Keratinocyte (primary cell): ENCODE measurements around the gene COPZ1. TPM values are rescaled to one million over a fixed set of nuclear protein-coding genes. Genes with fewer than 3 reads are reported as not detected.
"Not testable (repeated sequence)": the region's sequence is repeated elsewhere in the genome, so short reads cannot be mapped to it uniquely, and the experiment has no call there.

Source experiments
- DNase-seq: peaks from one replicate; pipeline ENCODE4 v3.0.0-alpha.2; 2011; ENCODE audit warnings: low read depth, missing footprints, low spot score
- FAIRE-seq: peaks from 2 replicates; lab custom pipeline; 2011; peaks lifted over from hg19 to GRCh38; lab: Jason Lieb, UNC
- H2AFZ ChIP-seq: 2 replicates; pipeline ENCODE4 v1.6.0; 2012; ENCODE audit warnings: low read length, control low read depth, inconsistent platforms; ENCODE audit not compliant: control insufficient read depth
- H3K27ac ChIP-seq: 2 replicates; pipeline ENCODE4 v1.5.1; 2011; ENCODE audit warnings: low read length; ENCODE audit not compliant: control insufficient read depth, insufficient read depth
- H3K27me3 ChIP-seq: 3 replicates; pipeline ENCODE4 v1.6.0; 2011; ENCODE audit warnings: low read length; ENCODE audit not compliant: control insufficient read depth, insufficient read depth; ENCODE audit errors: extremely low read depth
- H3K36me3 ChIP-seq, 2 experiments: 2 replicates in 1 of 2; 3 replicates in 1 of 2; pipeline ENCODE4 v1.5.1; 2011; ENCODE audit warnings: low read length in 2 of 2, mild to moderate bottlenecking in 1 of 2; ENCODE audit not compliant: control insufficient read depth in 2 of 2, insufficient read depth in 2 of 2; ENCODE audit errors: extremely low read depth in 1 of 2
- H3K4me1 ChIP-seq: 3 replicates; pipeline ENCODE4 v1.5.1; 2011; ENCODE audit warnings: low read length; ENCODE audit not compliant: control insufficient read depth, insufficient read depth; ENCODE audit errors: extremely low read depth
- H3K4me2 ChIP-seq: 3 replicates; pipeline ENCODE4 v1.6.0; 2011; ENCODE audit warnings: low read depth, low read length; ENCODE audit not compliant: control insufficient read depth, insufficient read depth; ENCODE audit errors: extremely low read depth
- H3K4me3 ChIP-seq, 3 experiments: fragments of 200-600 bp in 1 of 3; sonication (generic) in 1 of 3; 2 replicates in 2 of 3; 3 replicates in 1 of 3; pipeline ENCODE4 v1.5.1; 2011 to 2016; ENCODE audit warnings: low read length in 3 of 3, mild to moderate bottlenecking in 3 of 3, control low read depth in 2 of 3, inconsistent platforms in 1 of 3, low read depth in 1 of 3, mixed read lengths in 1 of 3, mixed run types in 1 of 3, moderate library complexity in 1 of 3; ENCODE audit not compliant: control insufficient read depth in 2 of 3, insufficient read depth in 2 of 3; ENCODE audit errors: extremely low read depth in 1 of 3
- H3K79me2 ChIP-seq: 2 replicates; pipeline ENCODE4 v1.6.0; 2012; ENCODE audit warnings: low read length; ENCODE audit not compliant: control insufficient read depth, insufficient read depth
- H3K9ac ChIP-seq: 3 replicates; pipeline ENCODE4 v1.6.0; 2011; ENCODE audit warnings: low read length; ENCODE audit not compliant: control insufficient read depth, insufficient read depth; ENCODE audit errors: extremely low read depth
- H3K9me1 ChIP-seq: 3 replicates; pipeline ENCODE4 v1.6.0; 2011; ENCODE audit warnings: low read length; ENCODE audit not compliant: control insufficient read depth, insufficient read depth; ENCODE audit errors: extremely low read depth
- H3K9me3 ChIP-seq: 2 replicates; pipeline ENCODE4 v1.5.1; 2012; ENCODE audit warnings: low read depth, low read length; ENCODE audit not compliant: control insufficient read depth
- H4K20me1 ChIP-seq: 3 replicates; pipeline ENCODE4 v1.6.0; 2011; ENCODE audit warnings: low read length; ENCODE audit not compliant: control insufficient read depth, insufficient read depth; ENCODE audit errors: extremely low read depth
- CTCF ChIP-seq, 3 experiments: IDR thresholded peaks in 1 of 3; conservative IDR thresholded peaks in 1 of 3; optimal IDR thresholded peaks in 1 of 3; 2 replicates in 2 of 3; 3 replicates in 1 of 3; pipeline versions ENCODE3 to v1.5.1; 2011; ENCODE audit warnings: low read length in 3 of 3, mild to moderate bottlenecking in 3 of 3, moderate library complexity in 2 of 3, control low read depth in 1 of 3, inconsistent platforms in 1 of 3; ENCODE audit not compliant: insufficient read depth in 2 of 3; ENCODE audit errors: extremely low read depth in 1 of 3
- EZH2 ChIP-seq: IDR thresholded peaks from one replicate; pipeline ENCODE4 v1.6.1; 2012; ENCODE audit warnings: inconsistent platforms, mild to moderate bottlenecking, low read length, moderate library complexity
- dilution Hi-C: fragments of 300-500 bp; cut with MboI; formaldehyde crosslinking; loops from one replicate; pipeline ENCODE4 v1.7.0; 2020; ENCODE audit warnings: low sequenced_read_pairs; ENCODE audit not compliant: extremely low pct_ligation_motif_present
- polyA plus RNA-seq, 5 experiments: library from polyadenylated mRNA; depleted of rRNA in 3 of 5; stranded (reverse) in 3 of 5; stranded (forward) in 1 of 5; unstranded in 1 of 5; fragments of >200 nt; gene quantifications; 1 replicate in 1 of 5; 2 replicates in 3 of 5; 3 replicates in 1 of 5; pipeline versions ENCODE4 v1.2.1 to v1.2.3, GENCODE V29; 2011 to 2012; ENCODE audit warnings: missing spikeins in 2 of 5, low read depth in 1 of 5, low replicate concordance in 1 of 5

The COPZ1 gene
- polyA plus RNA-seq, 1 donor (not counting 4 experiments of a cell fraction or from before 2014, with no cell fraction given) = 280 TPM

DNA sequence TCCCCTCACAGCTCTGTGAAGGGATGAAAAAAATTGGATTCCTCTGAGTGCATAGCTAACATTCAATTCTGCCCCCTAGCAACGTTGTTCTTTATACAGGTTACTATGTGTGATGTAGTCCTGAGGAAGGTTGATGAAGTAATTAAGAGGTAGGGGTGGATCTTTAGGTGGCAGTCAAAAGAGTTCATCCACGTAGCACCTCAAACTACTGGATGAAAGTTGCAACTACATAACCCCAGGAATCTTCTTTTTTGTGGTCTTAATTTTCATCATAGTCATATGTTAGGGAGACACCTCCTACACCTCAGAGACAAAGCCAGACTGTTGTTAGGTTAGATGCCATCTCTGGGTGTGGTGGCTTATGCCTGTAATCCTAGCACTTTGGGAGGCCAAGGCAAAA lies 13.9 kb upstream of the COPZ1 start:
- Histone ChIP-seq H3K4me3 (no peak overlapping the region), H3K79me2 (no peaks in the 10 kb centered on the region), H3K4me1 (peaks cover 4% of the 10 kb centered on the region), H3K9ac (no peak overlapping the region), H3K27me3 (no peaks in the 10 kb centered on the region), H3K36me3 (no peaks in the 10 kb centered on the region), H3K4me2 (no peak overlapping the region), H3K9me1 (no peaks in the 10 kb centered on the region), H2AFZ (no peak overlapping the region), H4K20me1 (no peaks in the 10 kb centered on the region), H3K9me3 (no peaks in the 10 kb centered on the region), H3K27ac (no peak overlapping the region)
- dilution Hi-C loops = no loop called here
- DNase-seq (no peak), FAIRE-seq (no peak)
- TF ChIP-seq EZH2 (no peak), CTCF (optimal IDR thresholded peaks at IDR 0.05 in 1 of 3, IDR thresholded peaks at IDR 0.05 in 1 of 3, conservative IDR thresholded peaks at IDR 0.05 in 1 of 3; ENCODE audit: extremely low read depth in 1 of 3, insufficient read depth in 2 of 3, low read length in 3 of 3) (no peak)

GRCh38 chr12:54312309-54312708 lies 12.6 kb upstream of the COPZ1 start:
- H3K4me1 ChIP-seq, H3K79me2 ChIP-seq, H3K27ac ChIP-seq, H3K27me3 ChIP-seq, H3K9me3 ChIP-seq, dilution Hi-C loops, H3K36me3 ChIP-seq, H2AFZ ChIP-seq, FAIRE-seq, H3K4me2 ChIP-seq, DNase-seq, H4K20me1 ChIP-seq, H3K4me3 ChIP-seq, H3K9ac ChIP-seq, H3K9me1 ChIP-seq: not testable (repeated sequence)

GRCh38 chr12:54321363-54321762 lies 3.6 kb upstream of the COPZ1 start:
- FAIRE-seq (no peak), DNase-seq (no peak)
- H3K4me1 ChIP-seq = no peaks in the 10 kb centered on the region
- H2AFZ ChIP-seq = no peak overlapping the region
- no peaks in the 10 kb centered on the region for H3K9me3 ChIP-seq
- H3K36me3 ChIP-seq = no peaks in the 10 kb centered on the region
- peaks cover 10% of the 10 kb centered on the region for H3K79me2 ChIP-seq
- H3K9ac ChIP-seq = no peak overlapping the region
- no peak overlapping the region for H3K4me2 ChIP-seq
- TF ChIP-seq EZH2 = no peak
- TF ChIP-seq CTCF (optimal IDR thresholded peaks at IDR 0.05 in 1 of 3, IDR thresholded peaks at IDR 0.05 in 1 of 3, conservative IDR thresholded peaks at IDR 0.05 in 1 of 3; ENCODE audit: extremely low read depth in 1 of 3, insufficient read depth in 2 of 3, low read length in 3 of 3) = no peak
- no peak overlapping the region for H3K4me3 ChIP-seq
- H3K9me1 ChIP-seq = no peaks in the 10 kb centered on the region
- H3K27me3 ChIP-seq = no peaks in the 10 kb centered on the region
- no peaks in the 10 kb centered on the region for H4K20me1 ChIP-seq
- H3K27ac ChIP-seq = no peak overlapping the region
- dilution Hi-C loops = no loop called here

- H3K27me3 ChIP-seq, H4K20me1 ChIP-seq, FAIRE-seq, H3K9me1 ChIP-seq, dilution Hi-C loops, H3K36me3 ChIP-seq, H3K9me3 ChIP-seq, DNase-seq: not testable (repeated sequence)
- Histone ChIP-seq H3K4me3 (peak overlapping the region; percentile 78 to 99 (median 91)), H3K9ac (peak overlapping the region; percentile 99), H3K4me2 (peak overlapping the region; percentile 94), H2AFZ (peak overlapping the region; percentile 86), H3K79me2 (peaks cover 29% of the 10 kb centered on the region), H3K27ac (peak overlapping the region; percentile 98), H3K4me1 (peaks cover 12% of the 10 kb centered on the region)
Measured at GRCh38 chr12:54325442-54326109, 645 bp downstream of the COPZ1 start.
